Measurements from ENCODE around the gene SPOCK1.

SPOCK1 gene

DNA sequence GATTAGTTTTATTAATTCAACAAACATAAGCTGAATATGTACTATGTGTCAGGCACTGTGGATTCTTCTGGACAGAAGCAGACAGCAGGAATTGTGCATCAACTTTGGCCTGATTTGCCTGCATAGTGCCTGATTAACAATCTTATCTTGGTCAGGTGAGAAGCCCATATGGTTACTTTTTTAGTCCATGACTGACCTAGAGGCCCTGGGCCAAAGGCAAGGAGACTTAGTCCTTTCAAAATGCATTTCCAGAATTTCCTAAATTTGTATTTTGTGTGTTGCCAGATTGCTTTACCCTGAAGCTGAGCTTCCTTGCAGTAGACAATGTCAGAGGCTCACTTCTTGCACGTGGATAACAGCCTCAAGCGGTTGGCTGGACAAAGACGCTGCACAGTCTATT is 286.7 kb downstream of the SPOCK1 start:
- Mint-ChIP-seq H3K27ac (no peak overlapping the region), H3K4me3 (no peak overlapping the region)
- ATAC-seq = no peak

DNA sequence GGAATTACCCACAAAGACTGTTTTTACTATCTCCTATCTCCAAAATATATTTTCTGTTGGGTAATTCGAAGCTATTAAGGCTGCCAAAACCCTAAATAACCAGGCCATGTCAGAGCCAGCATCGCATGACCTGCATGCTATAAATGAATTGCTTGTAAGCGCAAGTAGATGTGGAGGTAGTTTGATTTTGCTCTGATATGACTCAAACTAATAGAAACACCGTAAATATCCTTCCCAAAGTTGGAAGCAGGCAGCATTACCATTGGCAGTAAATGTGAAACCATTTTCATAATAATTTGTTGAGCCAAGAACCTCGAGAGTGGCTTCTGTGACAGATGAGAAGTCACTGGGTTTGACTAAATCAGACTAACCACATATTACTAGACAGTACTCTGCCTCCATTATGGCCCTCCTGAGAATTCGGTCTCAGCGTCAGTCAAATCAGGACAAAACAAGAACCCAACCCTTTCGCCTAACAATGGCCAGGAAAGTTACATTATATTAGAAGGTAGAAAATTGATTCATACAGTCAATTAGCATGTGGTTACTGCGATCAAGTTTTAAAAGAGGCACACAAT is 289.8 kb downstream of the SPOCK1 start:
- Mint-ChIP-seq H3K4me3 (no peak overlapping the region), H3K4me1 (no peaks in the 10 kb centered on the region), H3K27me3 (peaks cover 8% of the 10 kb centered on the region), H3K9me3 (no peaks in the 10 kb centered on the region), H3K27ac (no peak overlapping the region), H3K36me3 (no peaks in the 10 kb centered on the region)
- ATAC-seq = no peak

More for the DNA sequence above, 286.7 kb downstream of the SPOCK1 start:
- H3K36me3 Mint-ChIP-seq = no peaks in the 10 kb centered on the region
- H3K27me3 Mint-ChIP-seq = no peaks in the 10 kb centered on the region
- no peaks in the 10 kb centered on the region for H3K4me1 Mint-ChIP-seq
- no peaks in the 10 kb centered on the region for H3K9me3 Mint-ChIP-seq

DNA sequence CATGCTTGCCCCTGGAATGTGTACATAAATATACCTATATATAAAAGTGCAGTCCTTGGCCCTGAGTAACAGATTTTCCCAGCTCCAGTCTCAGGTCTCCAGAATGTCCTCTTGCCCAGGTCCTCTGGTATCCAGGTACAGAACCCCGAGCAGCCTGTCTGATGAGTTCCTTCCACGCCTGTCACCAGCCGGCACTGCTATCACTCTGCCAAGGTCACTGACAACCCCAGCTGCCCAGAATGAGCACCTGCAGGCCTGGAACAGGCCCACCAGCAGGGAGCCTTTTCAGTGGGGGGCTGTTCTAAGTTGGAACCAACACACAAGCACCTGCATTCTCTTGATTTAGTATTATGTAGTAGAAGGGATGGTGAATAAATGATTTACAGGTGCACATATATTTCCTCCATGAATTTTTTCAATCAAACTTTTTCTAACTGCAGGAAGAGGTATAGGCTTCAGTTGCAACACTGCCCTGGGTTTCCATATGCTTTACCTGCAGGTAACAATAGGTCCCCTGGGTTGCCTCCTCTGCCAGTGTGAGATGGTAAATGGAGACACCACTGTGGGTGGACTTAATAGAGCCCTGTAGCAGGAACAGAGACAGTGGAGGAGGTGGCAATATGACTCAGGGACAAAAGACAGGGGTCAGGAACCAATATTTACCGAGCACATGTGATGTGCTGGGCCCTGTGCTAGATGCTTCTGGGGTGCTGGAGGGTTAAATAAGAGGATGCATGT is 291.9 kb downstream of the SPOCK1 start:
- Mint-ChIP-seq H3K4me1 (no peaks in the 10 kb centered on the region), H3K27ac (no peak overlapping the region), H3K4me3 (no peak overlapping the region), H3K9me3 (no peaks in the 10 kb centered on the region), H3K27me3 (peaks cover 8% of the 10 kb centered on the region), H3K36me3 (no peaks in the 10 kb centered on the region)
- no peak for ATAC-seq

DNA sequence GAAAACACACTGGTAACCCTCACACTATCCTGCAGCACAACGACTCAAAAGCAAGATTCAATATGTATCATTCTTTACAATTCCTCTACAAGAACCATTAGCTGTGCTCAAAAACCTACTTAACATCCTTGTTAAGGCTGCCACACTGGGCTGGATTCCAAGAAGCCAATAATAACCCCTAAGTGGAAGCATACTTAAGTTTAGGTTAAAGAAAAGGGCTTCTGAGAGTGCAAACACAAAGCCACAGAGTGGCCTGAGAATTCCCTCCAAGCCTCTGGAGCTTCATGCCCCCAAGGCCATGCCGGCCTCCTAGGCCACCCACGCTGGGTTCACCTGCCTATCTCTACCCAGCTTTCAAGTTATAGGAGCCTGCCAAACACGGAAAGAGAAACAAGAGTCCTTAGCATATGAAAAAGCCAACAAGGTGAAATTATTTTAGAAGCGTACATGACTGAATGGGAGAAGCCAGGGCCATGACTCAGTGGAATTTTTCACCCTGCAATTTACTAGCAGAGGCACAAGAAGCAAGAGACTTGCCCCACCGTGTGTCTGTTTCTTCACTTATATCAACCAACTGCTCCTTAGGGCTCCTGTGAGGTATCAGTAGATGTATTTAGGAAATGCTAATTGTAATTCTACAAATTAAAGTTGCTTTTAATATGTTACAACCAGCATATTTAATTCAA is 293.0 kb downstream of the SPOCK1 start:
- Mint-ChIP-seq H3K4me1 (no peaks in the 10 kb centered on the region), H3K9me3 (no peaks in the 10 kb centered on the region), H3K4me3 (no peak overlapping the region), H3K36me3 (no peaks in the 10 kb centered on the region), H3K27ac (no peak overlapping the region), H3K27me3 (peaks cover 8% of the 10 kb centered on the region)
- ATAC-seq = no peak

DNA sequence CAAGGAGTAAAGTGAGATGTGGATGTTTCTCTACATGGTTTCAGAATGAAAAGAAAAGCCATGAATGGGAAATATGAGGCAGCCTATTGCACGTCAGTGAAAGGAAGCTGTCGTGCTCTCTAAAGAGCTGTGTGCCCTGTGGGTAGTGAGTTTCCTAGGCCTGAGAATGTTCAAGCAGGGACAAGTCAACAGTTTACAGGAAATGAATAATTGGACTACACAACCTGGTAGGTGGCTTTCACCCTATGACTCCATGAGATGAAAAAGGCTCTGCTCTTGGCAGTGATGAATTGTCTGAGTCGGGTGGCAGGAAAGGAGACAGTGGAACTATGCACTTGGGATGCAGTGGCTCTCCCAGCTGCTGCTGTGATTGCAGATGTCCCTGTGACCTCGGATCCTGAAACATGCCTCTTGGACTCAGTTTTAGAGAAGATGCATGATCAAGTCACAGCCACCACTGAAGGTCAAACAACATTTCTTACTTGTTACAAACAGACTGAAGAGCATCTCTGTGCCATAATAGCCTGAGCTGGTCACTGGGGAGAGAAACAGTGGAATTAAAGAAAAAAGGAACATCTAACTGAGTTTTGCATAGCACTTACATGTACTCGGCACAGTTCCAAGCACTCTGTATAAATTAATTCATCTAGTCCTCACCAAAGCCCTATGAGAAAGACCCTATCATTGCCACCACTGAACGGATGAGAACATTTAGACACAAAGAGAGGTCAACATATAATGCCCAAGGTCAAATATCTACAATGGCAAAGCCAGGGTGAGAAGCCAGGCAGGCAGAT is 293.7 kb downstream of the SPOCK1 start:
- Mint-ChIP-seq H3K4me3 (no peak overlapping the region), H3K9me3 (no peaks in the 10 kb centered on the region), H3K27ac (no peak overlapping the region), H3K27me3 (peaks cover 8% of the 10 kb centered on the region), H3K4me1 (no peaks in the 10 kb centered on the region), H3K36me3 (no peaks in the 10 kb centered on the region)
- ATAC-seq = no peak

DNA sequence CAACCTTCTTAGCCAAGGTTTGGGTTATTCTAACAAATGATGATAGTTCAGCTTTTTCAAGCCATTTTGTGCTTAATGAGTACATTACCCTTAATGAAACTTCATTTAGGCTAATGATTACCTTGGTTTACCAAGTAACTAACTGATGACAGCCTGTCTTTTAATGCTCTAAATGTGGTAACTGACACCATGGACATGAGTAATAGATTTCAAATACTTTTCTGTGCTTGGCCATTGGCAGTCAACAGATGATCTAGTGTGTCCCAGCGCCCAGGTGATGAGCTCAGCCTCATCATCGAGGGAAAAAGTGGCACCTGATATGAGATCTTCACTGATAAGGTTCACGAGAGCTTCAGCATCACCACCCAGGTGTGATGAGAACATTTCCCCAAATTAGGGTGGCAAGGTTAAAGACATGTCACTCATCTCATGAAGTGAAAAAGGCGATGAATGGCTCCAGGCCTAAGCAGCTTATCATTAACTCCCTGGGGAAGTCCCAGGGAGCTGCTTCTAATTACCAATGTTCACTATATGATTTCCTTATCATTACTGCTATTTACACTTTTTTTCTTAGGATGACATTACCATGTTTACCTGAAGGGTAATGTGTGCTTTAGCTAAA is 296.0 kb downstream of the SPOCK1 start:
- H3K27ac Mint-ChIP-seq = no peak overlapping the region
- peaks cover 14% of the 10 kb centered on the region for H3K27me3 Mint-ChIP-seq
- H3K36me3 Mint-ChIP-seq = no peaks in the 10 kb centered on the region
- H3K9me3 Mint-ChIP-seq = no peaks in the 10 kb centered on the region
- no peak overlapping the region for H3K4me3 Mint-ChIP-seq
- no peak for ATAC-seq
- no peaks in the 10 kb centered on the region for H3K4me1 Mint-ChIP-seq

DNA sequence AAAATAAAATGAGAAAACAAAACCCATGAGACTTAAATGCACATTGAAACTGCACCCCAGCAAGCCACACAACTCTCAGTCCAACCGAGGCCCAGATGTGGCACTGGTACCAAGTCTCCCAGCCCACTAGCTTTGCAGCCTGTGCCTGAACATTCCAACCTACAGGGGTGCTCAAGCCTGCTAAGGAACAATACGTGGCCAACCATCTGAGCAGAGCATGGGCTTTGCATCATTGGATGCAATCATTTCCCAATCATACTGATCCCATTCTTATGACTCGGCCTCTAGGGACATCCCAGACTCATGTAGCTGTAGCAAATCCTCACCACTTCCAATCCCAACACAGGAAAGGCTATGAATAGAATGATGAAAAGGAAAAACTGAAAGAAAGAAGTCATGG is 297.2 kb downstream of the SPOCK1 start:
- no peak overlapping the region for H3K27ac Mint-ChIP-seq
- ATAC-seq = no peak
- H3K4me1 Mint-ChIP-seq = no peaks in the 10 kb centered on the region
- no peaks in the 10 kb centered on the region for H3K36me3 Mint-ChIP-seq
- no peak overlapping the region for H3K4me3 Mint-ChIP-seq
- peaks cover 14% of the 10 kb centered on the region for H3K27me3 Mint-ChIP-seq
- no peaks in the 10 kb centered on the region for H3K9me3 Mint-ChIP-seq

DNA sequence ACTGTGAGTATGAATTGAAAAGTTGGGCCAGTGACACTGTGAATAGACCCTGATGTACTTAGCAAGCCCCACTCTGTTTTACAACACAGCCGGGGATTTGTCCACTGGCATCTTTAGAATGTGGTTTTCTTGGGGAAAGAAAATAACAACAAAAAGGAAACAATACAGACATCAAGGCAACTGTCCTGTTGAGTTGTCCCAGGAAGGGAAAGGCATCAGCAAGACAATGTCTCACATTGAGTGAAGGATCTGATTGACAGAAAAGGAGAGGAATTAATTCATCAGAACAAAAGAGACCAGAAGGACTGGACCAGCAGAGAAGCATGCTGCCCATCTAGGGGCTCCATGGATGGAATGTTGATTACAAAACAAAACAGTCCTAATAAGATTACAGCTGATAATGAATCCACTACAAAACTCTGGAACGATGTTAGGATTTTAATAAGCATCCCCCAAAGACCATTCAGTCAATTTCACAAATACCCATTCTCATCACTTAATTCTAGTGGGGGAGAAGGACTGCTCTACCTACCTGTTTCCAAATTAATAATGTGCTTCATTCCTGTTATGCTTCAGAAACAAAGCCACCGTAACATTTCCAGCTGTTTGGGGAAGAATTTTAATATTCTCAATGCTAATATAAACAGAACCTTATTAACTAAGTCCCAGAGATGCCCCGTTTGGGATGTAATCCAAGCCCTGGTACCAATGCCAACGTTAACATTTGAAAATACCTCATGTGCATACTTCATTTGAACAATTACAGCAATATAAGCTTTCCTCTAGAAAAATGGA is 298.0 kb downstream of the SPOCK1 start:
- Mint-ChIP-seq H3K4me1 (no peaks in the 10 kb centered on the region), H3K27ac (no peak overlapping the region), H3K27me3 (peaks cover 11% of the 10 kb centered on the region), H3K9me3 (no peaks in the 10 kb centered on the region), H3K4me3 (no peak overlapping the region), H3K36me3 (no peaks in the 10 kb centered on the region)
- no peak for ATAC-seq

DNA sequence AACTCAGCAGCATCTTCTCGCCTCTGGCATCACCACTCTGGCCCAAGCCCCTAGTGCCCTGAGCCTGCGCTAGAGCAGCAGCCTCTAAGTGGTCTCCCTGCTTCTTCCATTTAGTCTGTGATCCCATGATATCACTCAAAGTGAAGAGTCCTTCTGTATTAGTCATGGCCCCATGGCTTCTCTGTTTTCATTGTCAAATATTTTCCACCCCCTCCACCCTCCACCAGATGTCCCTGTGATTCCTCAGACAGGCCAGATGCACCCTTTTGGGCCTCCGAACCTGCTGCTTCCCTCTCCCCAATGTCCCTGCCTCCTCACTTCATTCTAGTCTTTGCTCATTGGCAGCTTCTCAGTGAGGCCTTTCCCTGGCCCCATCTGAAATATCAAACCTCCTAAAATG is 299.2 kb downstream of the SPOCK1 start:
- H3K4me3 Mint-ChIP-seq = no peak overlapping the region
- H3K27me3 Mint-ChIP-seq = peaks cover 7% of the 10 kb centered on the region
- no peak for ATAC-seq
- no peaks in the 10 kb centered on the region for H3K4me1 Mint-ChIP-seq
- no peak overlapping the region for H3K27ac Mint-ChIP-seq
- H3K36me3 Mint-ChIP-seq = no peaks in the 10 kb centered on the region
- no peaks in the 10 kb centered on the region for H3K9me3 Mint-ChIP-seq

DNA sequence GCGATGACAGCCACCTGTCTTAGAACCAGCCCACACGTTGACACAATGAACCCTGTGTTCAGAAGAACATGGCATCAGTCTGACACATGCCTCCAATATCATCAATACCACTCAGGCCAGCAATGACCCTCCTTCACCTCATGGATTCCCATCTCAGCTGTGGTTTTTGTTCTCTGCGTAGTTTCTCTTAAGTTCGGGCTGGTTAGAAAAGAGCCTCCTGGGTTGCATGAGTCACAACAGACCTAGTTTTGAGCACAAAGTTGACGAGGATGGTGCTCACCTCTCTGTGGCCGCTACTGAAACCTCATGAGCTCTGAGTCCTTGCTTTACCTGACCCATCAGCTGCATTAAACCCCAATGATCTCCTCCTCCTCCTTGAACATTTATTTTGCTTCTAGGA is 299.9 kb downstream of the SPOCK1 start:
- H3K36me3 Mint-ChIP-seq = no peaks in the 10 kb centered on the region
- H3K4me1 Mint-ChIP-seq = no peaks in the 10 kb centered on the region
- H3K27me3 Mint-ChIP-seq = peaks cover 7% of the 10 kb centered on the region
- no peak overlapping the region for H3K27ac Mint-ChIP-seq
- no peaks in the 10 kb centered on the region for H3K9me3 Mint-ChIP-seq
- ATAC-seq = no peak
- no peak overlapping the region for H3K4me3 Mint-ChIP-seq

DNA sequence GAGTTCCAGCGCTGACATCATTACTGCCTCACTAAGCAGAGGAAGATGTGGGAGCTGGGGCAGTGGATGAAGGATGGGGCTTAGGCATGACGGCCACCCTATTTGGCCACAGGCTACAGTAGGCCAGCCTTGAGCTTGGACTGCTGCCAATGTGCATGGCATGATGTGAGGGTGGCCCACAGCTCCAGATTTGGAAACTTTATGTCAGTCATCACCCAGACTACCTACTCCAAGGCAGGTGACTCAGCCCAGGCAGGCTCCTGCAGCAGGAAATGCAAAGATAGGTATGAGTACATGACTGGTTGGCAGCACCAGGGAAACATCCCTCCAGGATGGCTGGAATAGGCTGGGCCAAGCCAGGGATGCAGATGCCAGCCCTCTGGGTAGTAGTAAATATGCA is 303.6 kb downstream of the SPOCK1 start:
- peaks cover 7% of the 10 kb centered on the region for H3K27me3 Mint-ChIP-seq
- no peaks in the 10 kb centered on the region for H3K36me3 Mint-ChIP-seq
- no peaks in the 10 kb centered on the region for H3K4me1 Mint-ChIP-seq
- H3K27ac Mint-ChIP-seq = no peak overlapping the region
- no peak overlapping the region for H3K4me3 Mint-ChIP-seq
- H3K9me3 Mint-ChIP-seq = no peaks in the 10 kb centered on the region
- no peak for ATAC-seq

DNA sequence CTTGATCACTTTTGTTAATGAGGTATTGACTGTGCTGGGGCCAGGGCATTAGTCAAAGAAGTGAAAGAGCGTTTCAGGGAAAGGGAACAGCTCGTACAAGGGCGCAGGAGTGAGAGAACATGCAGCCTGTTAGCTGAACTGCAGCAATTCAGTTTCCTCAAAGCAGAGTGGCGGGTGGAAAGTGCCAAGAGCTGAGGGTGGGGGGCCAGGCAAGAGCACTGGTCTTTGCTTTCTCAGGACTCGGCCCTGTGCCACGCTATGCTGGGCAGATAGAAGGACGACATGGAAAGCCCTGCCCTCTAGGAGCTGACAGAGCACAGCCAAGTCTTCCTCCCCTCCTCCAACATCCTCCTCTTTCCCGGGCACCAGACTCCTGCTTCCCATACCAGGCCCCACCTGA is 304.8 kb downstream of the SPOCK1 start:
- H3K4me1 Mint-ChIP-seq = no peaks in the 10 kb centered on the region

DNA sequence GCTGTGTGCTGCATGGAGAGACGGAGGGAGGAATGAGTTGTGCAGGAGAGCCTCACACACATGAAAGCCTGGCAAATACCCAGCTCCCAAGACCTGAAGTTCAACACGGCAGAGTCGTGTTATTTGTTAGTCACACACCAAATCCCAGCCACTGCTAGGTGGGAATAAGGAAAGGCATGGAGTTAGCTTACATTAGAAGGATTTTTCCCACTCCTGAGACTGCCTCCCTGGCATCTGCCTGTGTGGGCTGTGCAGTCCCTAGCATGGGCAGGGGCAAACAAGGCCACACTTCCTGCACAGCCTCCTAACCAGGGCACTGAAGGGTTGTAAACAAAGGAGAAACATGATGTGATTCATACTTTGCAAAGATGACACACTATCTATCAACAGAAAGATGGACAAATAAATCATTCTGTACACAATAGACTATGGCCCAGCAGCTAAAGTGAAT is 306.8 kb downstream of the SPOCK1 start:
- Mint-ChIP-seq H3K27ac (no peak overlapping the region), H3K36me3 (no peaks in the 10 kb centered on the region), H3K9me3 (no peaks in the 10 kb centered on the region), H3K4me3 (no peak overlapping the region), H3K27me3 (no peaks in the 10 kb centered on the region), H3K4me1 (no peaks in the 10 kb centered on the region)
- no peak for ATAC-seq

More for the DNA sequence above, 304.8 kb downstream of the SPOCK1 start:
- Mint-ChIP-seq H3K27ac (no peak overlapping the region), H3K9me3 (no peaks in the 10 kb centered on the region), H3K36me3 (no peaks in the 10 kb centered on the region), H3K27me3 (no peaks in the 10 kb centered on the region), H3K4me3 (no peak overlapping the region)
- ATAC-seq = no peak

DNA sequence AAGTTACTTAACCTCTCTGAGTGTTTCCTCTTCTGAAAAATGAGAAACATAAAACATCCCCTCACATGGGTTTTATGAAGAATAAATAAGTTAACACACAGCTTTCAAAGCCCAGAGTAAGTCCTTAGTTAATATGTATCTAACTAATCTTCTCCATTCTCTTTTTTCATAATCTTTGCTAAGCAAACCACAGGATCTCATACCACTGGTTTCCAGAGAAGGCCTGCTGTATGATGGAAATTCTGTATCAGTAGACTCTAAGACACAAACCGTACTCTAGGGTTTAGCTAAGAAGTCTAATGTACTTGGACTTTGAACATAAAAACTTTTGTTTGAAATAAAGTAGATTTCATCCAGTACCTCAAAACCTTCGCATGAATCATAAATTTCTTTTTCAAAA is 307.9 kb downstream of the SPOCK1 start:
- no peaks in the 10 kb centered on the region for H3K27me3 Mint-ChIP-seq
- no peak overlapping the region for H3K4me3 Mint-ChIP-seq
- no peaks in the 10 kb centered on the region for H3K9me3 Mint-ChIP-seq
- no peaks in the 10 kb centered on the region for H3K36me3 Mint-ChIP-seq
- ATAC-seq = no peak
- no peaks in the 10 kb centered on the region for H3K4me1 Mint-ChIP-seq
- no peak overlapping the region for H3K27ac Mint-ChIP-seq
